H9 (cell line): ENCODE results near the gene TAF3. TPM values are rescaled to one million over a fixed set of nuclear protein-coding genes. Genes with fewer than 3 reads are reported as not detected.

Source experiments
- DNase-seq: peaks from one replicate; pipeline ENCODE4 v3.0.0-alpha.2; 2017
- H2AFZ ChIP-seq: one replicate; pipeline ENCODE4 v1.6.1; 2013; ENCODE audit warnings: mild to moderate bottlenecking, low read length, control low read depth, moderate library complexity
- H2AK5ac ChIP-seq: 2 replicates; pipeline ENCODE4 v1.6.1; 2013; ENCODE audit warnings: low read length, control low read depth, mixed read lengths; ENCODE audit not compliant: insufficient read length
- H2BK120ac ChIP-seq: one replicate; pipeline ENCODE4 v1.6.1; 2013; ENCODE audit warnings: low read depth, mild to moderate bottlenecking, low read length, control low read depth, inconsistent platforms; ENCODE audit not compliant: poor library complexity, severe bottlenecking
- H2BK12ac ChIP-seq: 2 replicates; pipeline ENCODE4 v1.6.1; 2013; ENCODE audit warnings: low read length, control low read depth, mixed read lengths, low read depth; ENCODE audit not compliant: insufficient read length
- H2BK15ac ChIP-seq: 2 replicates; pipeline ENCODE4 v1.6.1; 2013; ENCODE audit warnings: low read depth, low read length, control low read depth
- H2BK20ac ChIP-seq: one replicate; pipeline ENCODE4 v1.6.1; 2013; ENCODE audit warnings: low read depth, mild to moderate bottlenecking, low read length, control low read depth, inconsistent platforms; ENCODE audit not compliant: poor library complexity, severe bottlenecking
- H2BK5ac ChIP-seq: 2 replicates; pipeline ENCODE4 v1.6.1; 2013; ENCODE audit warnings: low read length, control low read depth, mixed read lengths; ENCODE audit not compliant: insufficient read length
- H3K14ac ChIP-seq: 2 replicates; pipeline ENCODE4 v1.6.1; 2013; ENCODE audit warnings: low read length, control low read depth; ENCODE audit not compliant: insufficient read depth
- H3K18ac ChIP-seq: 2 replicates; pipeline ENCODE4 v1.6.1; 2013; ENCODE audit warnings: low read depth, mild to moderate bottlenecking, mixed read lengths, low read length, control low read depth; ENCODE audit not compliant: insufficient read length
- H3K23ac ChIP-seq: 2 replicates; pipeline ENCODE4 v1.6.1; 2013; ENCODE audit warnings: low read length, control low read depth, mixed read lengths, low read depth; ENCODE audit not compliant: insufficient read length
- H3K23me2 ChIP-seq: 2 replicates; pipeline ENCODE4 v1.6.1; 2013; ENCODE audit warnings: low read depth, mild to moderate bottlenecking, mixed read lengths, low read length, control low read depth; ENCODE audit not compliant: insufficient read length, poor library complexity, severe bottlenecking
- H3K27ac ChIP-seq: 2 replicates; pipeline ENCODE4 v1.5.1; 2013; ENCODE audit warnings: low read length, control low read depth, mixed read lengths, low read depth; ENCODE audit not compliant: insufficient read length
- H3K27me3 ChIP-seq: 2 replicates; pipeline ENCODE4 v1.6.1; 2013; ENCODE audit warnings: low read length, control low read depth, inconsistent platforms; ENCODE audit not compliant: insufficient read depth
- H3K4ac ChIP-seq: 2 replicates; pipeline ENCODE4 v1.6.1; 2013; ENCODE audit warnings: low read depth, mild to moderate bottlenecking, control low read depth, inconsistent platforms, low read length, moderate library complexity
- H3K4me1 ChIP-seq: 2 replicates; pipeline ENCODE4 v1.6.1; 2013; ENCODE audit warnings: low read length, control low read depth, inconsistent platforms; ENCODE audit not compliant: insufficient read depth
- H3K4me2 ChIP-seq: 2 replicates; pipeline ENCODE4 v1.6.1; 2013; ENCODE audit warnings: low read length, control low read depth, mixed read lengths; ENCODE audit not compliant: insufficient read length, insufficient read depth
- H3K56ac ChIP-seq: 2 replicates; pipeline ENCODE4 v1.6.1; 2013; ENCODE audit warnings: low read depth, mild to moderate bottlenecking, mixed read lengths, low read length, control low read depth; ENCODE audit not compliant: insufficient read length
- H3K79me1 ChIP-seq: 2 replicates; pipeline ENCODE4 v1.6.1; 2013; ENCODE audit warnings: low read depth, mild to moderate bottlenecking, moderate library complexity, low read length, control low read depth, inconsistent platforms; ENCODE audit not compliant: insufficient read depth, poor library complexity, severe bottlenecking
- H3K79me2 ChIP-seq: 2 replicates; pipeline ENCODE4 v1.6.1; 2013; ENCODE audit warnings: low read length, control low read depth, inconsistent platforms; ENCODE audit not compliant: insufficient read depth
- H3K9ac ChIP-seq: 2 replicates; pipeline ENCODE4 v1.6.1; 2013; ENCODE audit warnings: low read length, control low read depth, mixed read lengths; ENCODE audit not compliant: insufficient read length; ENCODE audit errors: extremely low read depth
- H3K9me3 ChIP-seq: one replicate; pipeline ENCODE4 v1.6.1; 2013; ENCODE audit warnings: low read depth, low read length, inconsistent platforms; ENCODE audit not compliant: control insufficient read depth
- H3T11ph ChIP-seq: one replicate; pipeline ENCODE4 v1.6.1; 2013; ENCODE audit warnings: mild to moderate bottlenecking, low read length, control low read depth, inconsistent platforms
- H4K20me1 ChIP-seq: one replicate; pipeline ENCODE4 v1.6.1; 2013; ENCODE audit not compliant: control insufficient read depth, insufficient read length, insufficient read depth
- H4K5ac ChIP-seq: 2 replicates; pipeline ENCODE4 v1.6.1; 2013; ENCODE audit warnings: low read depth, mild to moderate bottlenecking, mixed read lengths, low read length, control low read depth; ENCODE audit not compliant: insufficient read length
- H4K8ac ChIP-seq: replicated peaks from 2 replicates; pipeline ENCODE4 v1.6.1; 2013; ENCODE audit warnings: low read length, control low read depth, mixed read lengths, low read depth; ENCODE audit not compliant: insufficient read length
- H4K91ac ChIP-seq: 2 replicates; pipeline ENCODE4 v1.6.1; 2013; ENCODE audit warnings: low read depth, mild to moderate bottlenecking, moderate library complexity, mixed read lengths, low read length, control low read depth; ENCODE audit not compliant: insufficient read length
- H3K27ac Mint-ChIP-seq, 3 experiments: 2 replicates in 2 of 3; 3 replicates in 1 of 3; pipeline ENCODE4 v1.8.0; 2020 to 2021; ENCODE audit warnings: mixed read lengths in 3 of 3, mild to moderate bottlenecking in 1 of 3, moderate library complexity in 1 of 3
- H3K27me3 Mint-ChIP-seq: 2 replicates; pipeline ENCODE4 v1.8.0; 2021; ENCODE audit warnings: low read depth, mild to moderate bottlenecking, moderate library complexity, mixed read lengths
- H3K36me3 Mint-ChIP-seq, 3 experiments: 2 replicates in 2 of 3; 3 replicates in 1 of 3; pipeline ENCODE4 v1.8.0; 2020 to 2021; ENCODE audit warnings: low read depth in 3 of 3, mixed read lengths in 3 of 3; ENCODE audit not compliant: insufficient read depth in 1 of 3
- H3K4me1 Mint-ChIP-seq, 2 experiments: 2 replicates each; pipeline ENCODE4 v1.8.0; 2020; ENCODE audit warnings: mixed read lengths in 2 of 2
- H3K4me3 Mint-ChIP-seq, 2 experiments: 2 replicates in 1 of 2; 3 replicates in 1 of 2; pipeline ENCODE4 v1.8.0; 2020 to 2021; ENCODE audit warnings: mild to moderate bottlenecking in 2 of 2, mixed read lengths in 2 of 2, moderate library complexity in 1 of 2
- H3K9me3 Mint-ChIP-seq, 2 experiments: 2 replicates in 1 of 2; 3 replicates in 1 of 2; pipeline ENCODE4 v1.8.0; 2020; ENCODE audit warnings: mild to moderate bottlenecking in 2 of 2, mixed read lengths in 2 of 2, moderate library complexity in 1 of 2
- CTCF ChIP-seq: fragments of 200-600 bp; sonication (generic); conservative IDR thresholded peaks from 3 replicates; pipeline ENCODE4 v1.8.0; 2021; ENCODE audit warnings: antibody characterized with exemption, mild to moderate bottlenecking
- WGBS: extraction: QIAGEN DNeasy Blood & Tissue Kit; methylation state at CpG from one replicate; pipeline ENCODE4 v1.1.7; 2013; ENCODE audit warnings: missing lambda C conversion rate, low lambda C conversion rate, mixed read lengths; ENCODE audit not compliant: insufficient read length; ENCODE audit errors: extremely low coverage; 5-methylcytosine and 5-hydroxymethylcytosine counted together
- total RNA-seq: library from RNA; stranded (reverse); gene quantifications from 2 replicates; pipeline ENCODE4 v1.2.1, GENCODE V29; 2021

TAF3 gene
- total RNA-seq, 1 experiment from 2014 or later: 10.2 TPM

- H3K4me3 Mint-ChIP-seq: no peak overlapping the region
- WGBS: no CpG with 5 or more reads among the region's 3 CpGs
These were observed 110.2 kb downstream of the TAF3 start for GRCh38 chr10:7928536-7928935.

More at GRCh38 chr10:7928536-7928935, 110.2 kb downstream of the TAF3 start:
- H2BK20ac ChIP-seq: no peak overlapping the region
- Mint-ChIP-seq H3K9me3 (no peaks in the 10 kb centered on the region), H3K27me3 (no peaks in the 10 kb centered on the region), H3K4me1 (no peaks in the 10 kb centered on the region), H3K27ac (no peak overlapping the region), H3K36me3 (no peaks in the 10 kb centered on the region)
- H3K56ac ChIP-seq: no peak overlapping the region
- H3K4me1 ChIP-seq: no peaks in the 10 kb centered on the region
- no peaks in the 10 kb centered on the region for H3K23me2 ChIP-seq
- H3K79me2 ChIP-seq: no peaks in the 10 kb centered on the region
- no peak overlapping the region for H3K27ac ChIP-seq
- H4K8ac ChIP-seq: no peak overlapping the region
- no peak overlapping the region for H3T11ph ChIP-seq
- H4K91ac ChIP-seq: no peak overlapping the region
- no peak overlapping the region for H2BK120ac ChIP-seq
- DNase-seq: no peak
- no peaks in the 10 kb centered on the region for H3K9me3 ChIP-seq
- H3K4me2 ChIP-seq: no peak overlapping the region
- H2BK5ac ChIP-seq: no peak overlapping the region
- H3K23ac ChIP-seq: no peak overlapping the region
- no peak overlapping the region for H2BK15ac ChIP-seq
- H2BK12ac ChIP-seq: no peak overlapping the region
- no peak overlapping the region for H2AK5ac ChIP-seq
- H3K79me1 ChIP-seq: no peaks in the 10 kb centered on the region
- H3K4ac ChIP-seq: no peak overlapping the region
- H4K20me1 ChIP-seq: no peaks in the 10 kb centered on the region
- no peak overlapping the region for H3K9ac ChIP-seq
- H3K14ac ChIP-seq: no peak overlapping the region
- no peak overlapping the region for H2AFZ ChIP-seq
- H3K27me3 ChIP-seq: no peaks in the 10 kb centered on the region
- H3K18ac ChIP-seq: no peak overlapping the region
- no peak for TF ChIP-seq CTCF
- H4K5ac ChIP-seq: no peak overlapping the region
